ENCODE results near the gene ZNF354B.

- TF ChIP-seq, protein P1, sequence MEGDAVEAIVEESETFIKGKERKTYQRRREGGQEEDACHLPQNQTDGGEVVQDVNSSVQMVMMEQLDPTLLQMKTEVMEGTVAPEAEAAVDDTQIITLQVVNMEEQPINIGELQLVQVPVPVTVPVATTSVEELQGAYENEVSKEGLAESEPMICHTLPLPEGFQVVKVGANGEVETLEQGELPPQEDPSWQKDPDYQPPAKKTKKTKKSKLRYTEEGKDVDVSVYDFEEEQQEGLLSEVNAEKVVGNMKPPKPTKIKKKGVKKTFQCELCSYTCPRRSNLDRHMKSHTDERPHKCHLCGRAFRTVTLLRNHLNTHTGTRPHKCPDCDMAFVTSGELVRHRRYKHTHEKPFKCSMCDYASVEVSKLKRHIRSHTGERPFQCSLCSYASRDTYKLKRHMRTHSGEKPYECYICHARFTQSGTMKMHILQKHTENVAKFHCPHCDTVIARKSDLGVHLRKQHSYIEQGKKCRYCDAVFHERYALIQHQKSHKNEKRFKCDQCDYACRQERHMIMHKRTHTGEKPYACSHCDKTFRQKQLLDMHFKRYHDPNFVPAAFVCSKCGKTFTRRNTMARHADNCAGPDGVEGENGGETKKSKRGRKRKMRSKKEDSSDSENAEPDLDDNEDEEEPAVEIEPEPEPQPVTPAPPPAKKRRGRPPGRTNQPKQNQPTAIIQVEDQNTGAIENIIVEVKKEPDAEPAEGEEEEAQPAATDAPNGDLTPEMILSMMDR (IDR thresholded peaks at IDR 0.05 in 2 of 3, conservative IDR thresholded peaks at IDR 0.05 in 1 of 3; ENCODE audit: borderline replicate concordance in 1 of 3, insufficient read depth in 1 of 3, low read depth in 2 of 3, low read length in 2 of 3), result no peak
- TF ChIP-seq TCF7L2 (IDR thresholded peaks at IDR 0.05; ENCODE audit: borderline replicate concordance, extremely low read depth, insufficient read depth, insufficient read length), result no peak
- no peak for TF ChIP-seq EZH2 (IDR thresholded peaks at IDR 0.05)
- TF ChIP-seq POLR2A (IDR thresholded peaks at IDR 0.05; ENCODE audit: borderline replicate concordance, extremely low read depth, insufficient read depth, insufficient read length), result no peak
- TF ChIP-seq ZNF274 (IDR thresholded peaks at IDR 0.05; ENCODE audit: low read depth, low read length), result no peak
- TF ChIP-seq, protein P2, sequence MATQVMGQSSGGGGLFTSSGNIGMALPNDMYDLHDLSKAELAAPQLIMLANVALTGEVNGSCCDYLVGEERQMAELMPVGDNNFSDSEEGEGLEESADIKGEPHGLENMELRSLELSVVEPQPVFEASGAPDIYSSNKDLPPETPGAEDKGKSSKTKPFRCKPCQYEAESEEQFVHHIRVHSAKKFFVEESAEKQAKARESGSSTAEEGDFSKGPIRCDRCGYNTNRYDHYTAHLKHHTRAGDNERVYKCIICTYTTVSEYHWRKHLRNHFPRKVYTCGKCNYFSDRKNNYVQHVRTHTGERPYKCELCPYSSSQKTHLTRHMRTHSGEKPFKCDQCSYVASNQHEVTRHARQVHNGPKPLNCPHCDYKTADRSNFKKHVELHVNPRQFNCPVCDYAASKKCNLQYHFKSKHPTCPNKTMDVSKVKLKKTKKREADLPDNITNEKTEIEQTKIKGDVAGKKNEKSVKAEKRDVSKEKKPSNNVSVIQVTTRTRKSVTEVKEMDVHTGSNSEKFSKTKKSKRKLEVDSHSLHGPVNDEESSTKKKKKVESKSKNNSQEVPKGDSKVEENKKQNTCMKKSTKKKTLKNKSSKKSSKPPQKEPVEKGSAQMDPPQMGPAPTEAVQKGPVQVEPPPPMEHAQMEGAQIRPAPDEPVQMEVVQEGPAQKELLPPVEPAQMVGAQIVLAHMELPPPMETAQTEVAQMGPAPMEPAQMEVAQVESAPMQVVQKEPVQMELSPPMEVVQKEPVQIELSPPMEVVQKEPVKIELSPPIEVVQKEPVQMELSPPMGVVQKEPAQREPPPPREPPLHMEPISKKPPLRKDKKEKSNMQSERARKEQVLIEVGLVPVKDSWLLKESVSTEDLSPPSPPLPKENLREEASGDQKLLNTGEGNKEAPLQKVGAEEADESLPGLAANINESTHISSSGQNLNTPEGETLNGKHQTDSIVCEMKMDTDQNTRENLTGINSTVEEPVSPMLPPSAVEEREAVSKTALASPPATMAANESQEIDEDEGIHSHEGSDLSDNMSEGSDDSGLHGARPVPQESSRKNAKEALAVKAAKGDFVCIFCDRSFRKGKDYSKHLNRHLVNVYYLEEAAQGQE (IDR thresholded peaks at IDR 0.05; ENCODE audit: low read depth), result no peak
- TF ChIP-seq POLR2AphosphoS5 (IDR thresholded peaks at IDR 0.05; ENCODE audit: low read depth, low read length), result no peak
Measured at GRCh38 chr5:178827636-178828035, 32.1 kb upstream of the ZNF354B start.
